Smooth muscle cell (in vitro differentiated cells): ENCODE data around the gene RPTOR. TPM values are rescaled to one million over a fixed set of nuclear protein-coding genes. Genes with fewer than 3 reads are reported as not detected.
A peak's percentile ranks its signal among the peaks of the same experiment; 100 is the strongest.

Source experiments
- DNase-seq: peaks from one replicate; lab custom pipeline; 2025; ENCODE audit not compliant: unreplicated experiment; lab: John Stamatoyannopoulos, UW
- H2AFZ ChIP-seq: fragments of 200-600 bp; sonication (generic); 2 replicates; pipeline ENCODE4 v1.6.0; 2016; ENCODE audit warnings: antibody characterized with exemption, low read depth, mild to moderate bottlenecking
- H3F3A ChIP-seq: fragments of 200-600 bp; sonication (generic); 2 replicates; pipeline ENCODE4 v1.6.0; 2017; ENCODE audit warnings: antibody characterized with exemption, low read depth
- H3K27ac ChIP-seq: fragments of 200-600 bp; sonication (generic); 2 replicates; pipeline ENCODE4 v1.5.1; 2016; ENCODE audit warnings: low read depth, mild to moderate bottlenecking
- H3K27me3 ChIP-seq: fragments of 200-600 bp; sonication (generic); 2 replicates; pipeline ENCODE4 v1.6.1; 2016; ENCODE audit warnings: low read depth, mild to moderate bottlenecking
- H3K36me3 ChIP-seq: fragments of 200-600 bp; sonication (generic); 2 replicates; pipeline ENCODE4 v1.5.1; 2016; ENCODE audit warnings: low read depth
- H3K4me1 ChIP-seq: fragments of 200-600 bp; sonication (generic); 2 replicates; pipeline ENCODE4 v1.5.1; 2016; ENCODE audit warnings: low read depth
- H3K4me2 ChIP-seq: fragments of 200-600 bp; sonication (generic); 2 replicates; pipeline ENCODE4 v1.6.0; 2016; ENCODE audit warnings: mild to moderate bottlenecking
- H3K4me3 ChIP-seq: fragments of 200-600 bp; sonication (generic); 2 replicates; pipeline ENCODE4 v1.5.1; 2016; ENCODE audit warnings: mild to moderate bottlenecking
- H3K79me2 ChIP-seq: fragments of 200-600 bp; sonication (generic); 2 replicates; pipeline ENCODE4 v1.6.0; 2016; ENCODE audit warnings: low read depth, mild to moderate bottlenecking
- H3K9ac ChIP-seq: fragments of 200-600 bp; sonication (generic); 2 replicates; pipeline ENCODE4 v1.6.0; 2016; ENCODE audit warnings: low read depth
- H3K9me3 ChIP-seq: fragments of 200-600 bp; sonication (generic); replicated peaks from 2 replicates; pipeline ENCODE4 v1.5.1; 2016; ENCODE audit warnings: low read depth
- H4K20me1 ChIP-seq: fragments of 200-600 bp; sonication (generic); 2 replicates; pipeline ENCODE4 v1.6.0; 2016; ENCODE audit warnings: low read depth
- WGBS: methylation state at CpG from one replicate; pipeline ENCODE4 v1.1.7; 2016; ENCODE audit warnings: low lambda C conversion rate; 5-methylcytosine and 5-hydroxymethylcytosine counted together
- polyA plus RNA-seq: library from polyadenylated mRNA; unstranded; fragments of >200 nt; fragmentation: Nextera tagmentation; extraction: Ambion mirVana; gene quantifications from 2 replicates; pipeline ENCODE4 v1.2.1, GENCODE V29; 2016
- total RNA-seq: library from RNA; depleted of rRNA; stranded (reverse); fragments of >200 nt; gene quantifications from 2 replicates; pipeline ENCODE4 v1.2.3, GENCODE V29; 2014
- TF ChIP-seq, protein P1 (sequence below): fragments of 200-600 bp; sonication (generic); IDR thresholded peaks from 2 replicates; pipeline ENCODE4 v1.5.1; 2017; ENCODE audit warnings: borderline replicate concordance, mild to moderate bottlenecking, antibody characterized with exemption; ENCODE audit not compliant: insufficient read depth, poor library complexity, severe bottlenecking

RPTOR gene
- total and polyA plus RNA-seq, 2 experiments from 2014 or later: 10.6 to 12.2 TPM

DNA sequence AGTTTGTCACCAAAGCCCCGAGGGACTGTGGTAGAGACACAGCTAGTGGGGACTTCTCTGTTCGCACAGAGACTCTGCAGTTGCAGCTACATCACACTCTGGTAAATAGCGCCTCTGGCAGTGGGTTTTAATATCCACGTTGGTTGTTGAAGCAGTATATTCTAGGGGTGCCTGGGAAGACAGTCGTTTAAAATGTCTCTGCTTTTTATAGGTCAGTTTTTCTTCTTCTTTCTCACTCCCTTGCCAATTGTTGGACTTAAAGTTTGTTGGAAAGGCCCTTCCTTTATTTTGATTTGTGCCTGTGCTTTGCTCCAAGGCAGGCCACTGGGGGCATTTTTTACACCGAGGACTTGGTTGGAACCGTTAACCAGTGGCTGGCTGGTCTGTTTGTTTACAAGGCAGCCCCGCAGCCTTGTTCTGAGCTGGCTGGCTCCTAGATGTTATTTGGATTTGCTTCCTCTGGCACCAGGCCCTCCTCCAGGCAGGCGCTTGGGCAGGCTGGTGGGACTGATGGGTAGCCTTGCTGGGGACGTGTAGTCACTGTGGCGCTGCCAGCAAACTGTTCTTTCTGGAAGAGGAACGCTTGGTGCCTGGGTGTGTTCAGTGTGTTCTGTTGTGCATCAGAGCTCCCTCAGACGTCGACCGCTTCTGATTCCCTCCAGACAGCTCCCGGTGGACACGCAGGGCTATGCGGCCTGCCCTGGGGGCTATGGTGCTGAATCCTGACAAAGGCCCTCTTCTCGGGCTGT lies 228.8 kb downstream of the RPTOR start:
- Histone ChIP-seq H3K9me3 (no peaks in the 10 kb centered on the region), H3K36me3 (no peaks in the 10 kb centered on the region), H4K20me1 (no peaks in the 10 kb centered on the region), H3K4me3 (no peak overlapping the region), H3K9ac (no peak overlapping the region), H3K27ac (peak overlapping the region; percentile 10), H3K4me2 (peak overlapping the region; percentile 6), H2AFZ (no peak overlapping the region), H3K4me1 (peaks cover 7% of the 10 kb centered on the region), H3K79me2 (no peaks in the 10 kb centered on the region), H3K27me3 (no peaks in the 10 kb centered on the region), H3F3A (peaks cover 8% of the 10 kb centered on the region)
- DNase-seq: no peak
- 37% methylated on average over 19 of the region's 19 CpGs for WGBS
- TF ChIP-seq, protein P1, sequence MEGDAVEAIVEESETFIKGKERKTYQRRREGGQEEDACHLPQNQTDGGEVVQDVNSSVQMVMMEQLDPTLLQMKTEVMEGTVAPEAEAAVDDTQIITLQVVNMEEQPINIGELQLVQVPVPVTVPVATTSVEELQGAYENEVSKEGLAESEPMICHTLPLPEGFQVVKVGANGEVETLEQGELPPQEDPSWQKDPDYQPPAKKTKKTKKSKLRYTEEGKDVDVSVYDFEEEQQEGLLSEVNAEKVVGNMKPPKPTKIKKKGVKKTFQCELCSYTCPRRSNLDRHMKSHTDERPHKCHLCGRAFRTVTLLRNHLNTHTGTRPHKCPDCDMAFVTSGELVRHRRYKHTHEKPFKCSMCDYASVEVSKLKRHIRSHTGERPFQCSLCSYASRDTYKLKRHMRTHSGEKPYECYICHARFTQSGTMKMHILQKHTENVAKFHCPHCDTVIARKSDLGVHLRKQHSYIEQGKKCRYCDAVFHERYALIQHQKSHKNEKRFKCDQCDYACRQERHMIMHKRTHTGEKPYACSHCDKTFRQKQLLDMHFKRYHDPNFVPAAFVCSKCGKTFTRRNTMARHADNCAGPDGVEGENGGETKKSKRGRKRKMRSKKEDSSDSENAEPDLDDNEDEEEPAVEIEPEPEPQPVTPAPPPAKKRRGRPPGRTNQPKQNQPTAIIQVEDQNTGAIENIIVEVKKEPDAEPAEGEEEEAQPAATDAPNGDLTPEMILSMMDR: no peak

DNA sequence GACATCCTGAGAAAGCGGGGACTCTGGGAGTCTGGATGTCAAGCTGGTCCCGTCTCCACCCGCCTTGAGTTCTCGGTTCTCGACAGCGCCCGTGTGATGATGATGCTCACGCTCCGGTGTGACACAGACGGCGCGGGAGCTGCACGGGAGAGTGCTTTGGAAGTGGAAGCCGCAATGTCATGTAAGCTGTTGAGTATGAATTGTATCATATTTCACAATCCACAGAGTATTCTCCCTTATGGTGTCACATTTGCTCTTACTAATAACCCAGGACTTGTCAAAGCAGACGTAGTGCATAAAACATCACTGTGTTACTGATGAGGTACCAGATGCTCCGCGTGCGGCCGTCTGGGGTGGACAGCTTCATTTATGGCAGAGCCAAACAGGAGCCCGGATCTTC lies 229.5 kb downstream of the RPTOR start:
- Histone ChIP-seq H3K79me2 (no peaks in the 10 kb centered on the region), H4K20me1 (no peaks in the 10 kb centered on the region), H3K4me1 (peaks cover 7% of the 10 kb centered on the region), H3K9me3 (no peaks in the 10 kb centered on the region), H3K4me3 (no peak overlapping the region), H3K4me2 (peak overlapping the region; percentile 6), H3K9ac (no peak overlapping the region), H3F3A (peaks cover 8% of the 10 kb centered on the region), H2AFZ (no peak overlapping the region), H3K36me3 (no peaks in the 10 kb centered on the region), H3K27me3 (no peaks in the 10 kb centered on the region), H3K27ac (peak overlapping the region; percentile 10)
- no peak for DNase-seq
- TF ChIP-seq, protein P1: no peak
- 89% methylated on average over 20 of the region's 20 CpGs for WGBS

DNA sequence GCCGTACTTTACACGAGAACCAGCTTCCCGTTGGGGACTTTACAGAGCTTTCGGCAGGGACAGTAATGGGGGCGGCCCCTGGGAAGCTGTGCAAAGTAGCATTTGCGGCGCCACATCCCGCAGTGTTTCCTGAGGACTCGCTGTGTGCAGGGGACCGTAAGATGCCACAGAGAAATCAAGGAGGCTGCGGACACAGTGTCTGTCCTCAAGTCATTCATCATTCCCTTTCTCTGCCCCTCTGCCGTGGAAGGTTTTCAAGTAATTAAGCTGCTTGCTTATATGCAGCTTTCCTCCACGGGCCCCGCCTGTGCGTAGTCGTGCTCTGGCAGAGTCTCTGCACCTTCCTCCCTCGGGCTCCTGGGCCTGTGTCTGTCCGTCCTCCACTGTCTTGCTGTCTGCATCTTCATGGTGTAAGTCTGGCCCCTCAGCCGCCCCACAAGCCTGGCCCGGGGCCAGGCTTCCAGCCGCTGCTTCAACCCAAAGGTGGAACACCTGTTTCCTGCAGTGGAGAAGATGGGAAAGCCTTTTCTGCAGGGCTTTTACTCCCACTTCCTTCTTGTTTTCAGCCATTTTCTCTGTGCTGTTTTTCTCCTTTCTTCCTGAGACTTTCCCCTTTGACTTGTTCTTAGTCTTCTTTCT lies 230.1 kb downstream of the RPTOR start:
- no peak overlapping the region for H2AFZ ChIP-seq
- peaks cover 11% of the 10 kb centered on the region for H3F3A ChIP-seq
- no peak for DNase-seq
- no peak overlapping the region for H3K27ac ChIP-seq
- no peak overlapping the region for H3K4me3 ChIP-seq
- 94% methylated on average over 21 of the region's 21 CpGs for WGBS
- no peaks in the 10 kb centered on the region for H3K9me3 ChIP-seq
- no peak overlapping the region for H3K4me2 ChIP-seq
- no peaks in the 10 kb centered on the region for H4K20me1 ChIP-seq
- no peaks in the 10 kb centered on the region for H3K36me3 ChIP-seq
- peaks cover 8% of the 10 kb centered on the region for H3K4me1 ChIP-seq
- no peak overlapping the region for H3K9ac ChIP-seq
- TF ChIP-seq, protein P1: no peak
- H3K27me3 ChIP-seq: no peaks in the 10 kb centered on the region
- no peaks in the 10 kb centered on the region for H3K79me2 ChIP-seq
